ENCODE data around the gene SIX3. TPM values are rescaled to one million over a fixed set of nuclear protein-coding genes. Genes with fewer than 3 reads are reported as not detected.

Gene SIX3
- total RNA-seq, 1 donor from 2014 or later = not detected

- no peak overlapping the region for H3K27ac ChIP-seq
- H3K36me3 ChIP-seq = no peaks in the 10 kb centered on the region
- H3K9me3 ChIP-seq = no peaks in the 10 kb centered on the region
- H3K4me3 ChIP-seq = no peak overlapping the region
- peaks cover 99% of the 10 kb centered on the region for H3K27me3 ChIP-seq (ENCODE audit: low read depth)
- ATAC-seq (no peak), DNase-seq (no peak)
- H3K4me1 ChIP-seq = peaks cover 32% of the 10 kb centered on the region
- TF ChIP-seq, protein P1, sequence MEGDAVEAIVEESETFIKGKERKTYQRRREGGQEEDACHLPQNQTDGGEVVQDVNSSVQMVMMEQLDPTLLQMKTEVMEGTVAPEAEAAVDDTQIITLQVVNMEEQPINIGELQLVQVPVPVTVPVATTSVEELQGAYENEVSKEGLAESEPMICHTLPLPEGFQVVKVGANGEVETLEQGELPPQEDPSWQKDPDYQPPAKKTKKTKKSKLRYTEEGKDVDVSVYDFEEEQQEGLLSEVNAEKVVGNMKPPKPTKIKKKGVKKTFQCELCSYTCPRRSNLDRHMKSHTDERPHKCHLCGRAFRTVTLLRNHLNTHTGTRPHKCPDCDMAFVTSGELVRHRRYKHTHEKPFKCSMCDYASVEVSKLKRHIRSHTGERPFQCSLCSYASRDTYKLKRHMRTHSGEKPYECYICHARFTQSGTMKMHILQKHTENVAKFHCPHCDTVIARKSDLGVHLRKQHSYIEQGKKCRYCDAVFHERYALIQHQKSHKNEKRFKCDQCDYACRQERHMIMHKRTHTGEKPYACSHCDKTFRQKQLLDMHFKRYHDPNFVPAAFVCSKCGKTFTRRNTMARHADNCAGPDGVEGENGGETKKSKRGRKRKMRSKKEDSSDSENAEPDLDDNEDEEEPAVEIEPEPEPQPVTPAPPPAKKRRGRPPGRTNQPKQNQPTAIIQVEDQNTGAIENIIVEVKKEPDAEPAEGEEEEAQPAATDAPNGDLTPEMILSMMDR (IDR thresholded peaks at IDR 0.05) = no peak
- intact Hi-C loops (cut with DNase I) = no loop called here
Measured at GRCh38 chr2:44934038-44934982, 7.2 kb upstream of the SIX3 start.

GRCh38 chr2:44934983-44935728 is 6.3 kb upstream of the SIX3 start:
- H3K27ac ChIP-seq = no peak overlapping the region
- DNase-seq (peak; percentile 35), ATAC-seq (no peak)
- intact Hi-C loops (cut with DNase I) = no loop called here
- H3K27me3 ChIP-seq (ENCODE audit: low read depth) = peaks cover 99% of the 10 kb centered on the region
- TF ChIP-seq, protein P1 (IDR thresholded peaks at IDR 0.05) = no peak
- H3K4me1 ChIP-seq = peaks cover 26% of the 10 kb centered on the region
- no peaks in the 10 kb centered on the region for H3K36me3 ChIP-seq
- peak overlapping the region; percentile 6 for H3K4me3 ChIP-seq
- no peaks in the 10 kb centered on the region for H3K9me3 ChIP-seq

GRCh38 chr2:44935729-44936098 is 5.8 kb upstream of the SIX3 start:
- Histone ChIP-seq H3K4me1 (peaks cover 24% of the 10 kb centered on the region), H3K27me3 (ENCODE audit: low read depth) (peaks cover 99% of the 10 kb centered on the region), H3K27ac (no peak overlapping the region), H3K9me3 (no peaks in the 10 kb centered on the region), H3K36me3 (no peaks in the 10 kb centered on the region), H3K4me3 (no peak overlapping the region)
- ATAC-seq (no peak), DNase-seq (peak; percentile 35)
- TF ChIP-seq, protein P1 (IDR thresholded peaks at IDR 0.05) = no peak
- intact Hi-C loops (cut with DNase I) = no loop called here

DNA sequence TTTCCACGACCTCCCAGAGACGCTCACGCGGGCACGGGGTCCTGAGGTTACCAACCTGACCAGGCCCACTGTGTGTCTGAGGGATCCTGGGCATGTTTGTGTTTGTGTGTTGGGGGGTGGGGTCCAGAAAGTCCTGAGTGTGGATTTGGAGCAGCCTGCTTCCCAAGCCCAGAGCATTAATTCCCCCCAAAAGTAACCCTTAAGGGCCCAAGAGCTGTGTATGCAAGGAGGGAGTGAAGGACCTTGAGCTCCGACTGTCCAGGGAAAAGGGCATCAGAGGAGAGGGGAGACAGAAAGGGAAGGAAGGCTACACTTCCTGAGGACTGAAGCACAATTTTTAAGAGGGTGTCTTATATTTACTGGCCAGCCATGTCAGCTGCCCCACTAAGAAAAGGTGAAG is 5.2 kb upstream of the SIX3 start:
- ATAC-seq (no peak), DNase-seq (no peak)
- peaks cover 99% of the 10 kb centered on the region for H3K27me3 ChIP-seq (ENCODE audit: low read depth)
- no peak overlapping the region for H3K4me3 ChIP-seq
- TF ChIP-seq, protein P1 (IDR thresholded peaks at IDR 0.05) = no peak
- intact Hi-C loops (cut with DNase I) = no loop called here
- no peaks in the 10 kb centered on the region for H3K36me3 ChIP-seq
- no peak overlapping the region for H3K27ac ChIP-seq
- H3K9me3 ChIP-seq = no peaks in the 10 kb centered on the region
- H3K4me1 ChIP-seq = peaks cover 29% of the 10 kb centered on the region

DNA sequence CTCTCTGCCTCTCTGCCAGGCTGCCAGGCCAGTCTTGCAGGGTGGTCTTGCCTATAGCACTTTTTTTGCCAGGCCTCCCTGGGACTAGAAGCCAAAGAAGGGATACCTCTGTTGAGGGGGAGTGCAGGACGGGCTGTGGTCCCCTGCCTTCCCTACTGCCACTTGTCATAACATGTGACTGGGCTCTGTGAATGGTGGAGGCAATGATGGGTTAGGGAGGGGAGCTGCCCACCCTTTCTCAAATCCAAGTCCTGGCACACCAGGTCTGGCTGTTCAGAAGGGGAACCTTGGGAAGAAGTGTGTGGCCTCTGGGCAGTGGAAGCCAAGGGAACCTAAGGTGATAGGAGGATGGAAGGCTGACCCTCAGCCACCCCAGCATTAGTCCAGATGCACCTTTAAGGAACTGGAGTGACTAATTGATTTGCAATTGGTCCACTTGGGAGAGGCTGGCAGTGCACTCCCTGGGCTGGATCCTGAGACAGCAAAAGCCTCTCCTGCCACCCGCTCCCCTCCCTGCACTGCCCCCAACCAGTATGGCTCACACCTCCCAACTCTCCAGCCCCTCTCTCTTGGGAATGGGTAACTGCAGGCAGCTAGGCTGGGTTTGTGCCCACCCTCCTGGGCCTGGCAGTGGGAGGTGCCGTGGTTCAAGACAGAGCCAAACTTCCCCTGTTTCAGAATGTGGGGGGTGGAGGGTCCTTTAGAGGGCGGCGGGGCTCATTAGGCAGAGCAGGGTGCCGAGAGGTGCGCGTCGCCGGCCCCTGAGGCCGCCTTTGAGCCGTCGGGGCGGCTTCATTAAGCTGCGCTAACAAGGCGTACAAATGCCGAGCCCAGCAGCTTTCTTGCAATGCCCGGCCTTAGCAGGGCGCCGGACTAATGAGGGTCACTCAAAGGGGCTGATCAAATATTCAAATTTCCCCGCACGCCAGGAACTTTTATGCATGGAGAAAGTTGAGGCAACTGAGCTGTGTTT is 4.5 kb upstream of the SIX3 start:
- no peak for DNase-seq
- Histone ChIP-seq H3K27me3 (ENCODE audit: low read depth) (peaks cover 96% of the 10 kb centered on the region), H3K36me3 (no peaks in the 10 kb centered on the region)

More for the DNA sequence above, 4.5 kb upstream of the SIX3 start:
- TF ChIP-seq, protein P1 (IDR thresholded peaks at IDR 0.05) = no peak
- intact Hi-C loops (cut with DNase I) = no loop called here
- Histone ChIP-seq H3K9me3 (no peaks in the 10 kb centered on the region), H3K4me1 (peaks cover 32% of the 10 kb centered on the region), H3K27ac (no peak overlapping the region), H3K4me3 (no peak overlapping the region)
- ATAC-seq = no peak

Measured in lower lobe of right lung (tissue), 2 donors.